HepG2 (cell line): ENCODE measurements around the gene SLC16A5. TPM values are rescaled to one million over a fixed set of nuclear protein-coding genes. Genes with fewer than 3 reads are reported as not detected.
A peak's percentile ranks its signal among the peaks of the same experiment; 100 is the strongest.

Source experiments
- ARNTL ChIP-seq: sonication (generic); formaldehyde crosslinking; IDR thresholded peaks from 2 replicates; pipeline ENCODE4 v1.4.0; 2020; ENCODE audit warnings: mild to moderate bottlenecking, missing genetic modification reagents
- FOXP1 ChIP-seq, 2 experiments: fragments of 450-650 bp in 1 of 2; IDR thresholded peaks; 2 replicates each; pipeline ENCODE4 v1.6.1; 2017 to 2018; ENCODE audit warnings: antibody characterized with exemption in 1 of 2
- HMGA1 ChIP-seq: sonication (generic); formaldehyde crosslinking; conservative IDR thresholded peaks from 2 replicates; pipeline ENCODE4 v1.4.0; 2020; ENCODE audit warnings: missing genetic modification reagents
- KDM5A ChIP-seq: fragments of 200-600 bp; sonication (generic); IDR thresholded peaks from 2 replicates; pipeline ENCODE4 v1.7.0; 2018; ENCODE audit warnings: antibody characterized with exemption, mild to moderate bottlenecking, low read length, borderline replicate concordance
- KLF9 ChIP-seq: IDR thresholded peaks from 2 replicates; pipeline ENCODE4 v1.6.1; 2016; ENCODE audit warnings: low read depth
- PCBP2 ChIP-seq: fragments of 200-400 bp; formaldehyde crosslinking; optimal IDR thresholded peaks from 2 replicates; pipeline ENCODE3; 2018; ENCODE audit warnings: low read length, low read depth; ENCODE audit not compliant: poor library complexity, severe bottlenecking
- SNAI1 ChIP-seq: sonication (generic); formaldehyde crosslinking; IDR thresholded peaks from 2 replicates; pipeline ENCODE4 v1.5.0; 2020; ENCODE audit warnings: mild to moderate bottlenecking, missing genetic modification reagents, borderline replicate concordance
- TRAFD1 ChIP-seq: sonication (generic); formaldehyde crosslinking; IDR thresholded peaks from 2 replicates; pipeline ENCODE4 v1.5.1; 2020; ENCODE audit warnings: missing genetic modification reagents, mild to moderate bottlenecking, borderline replicate concordance
- ZFP36L2 ChIP-seq: sonication (generic); formaldehyde crosslinking; IDR thresholded peaks from 2 replicates; pipeline ENCODE4 v1.4.0; 2020; ENCODE audit warnings: missing genetic modification reagents
- ZNF407 ChIP-seq: sonication (generic); formaldehyde crosslinking; IDR thresholded peaks from one replicate; pipeline ENCODE4 v1.5.1; 2020; ENCODE audit warnings: mild to moderate bottlenecking, missing genetic modification reagents; ENCODE audit errors: not compliant biosample characterization
- ZNF451 ChIP-seq: sonication (generic); formaldehyde crosslinking; IDR thresholded peaks from 2 replicates; pipeline ENCODE4 v1.5.0; 2020; ENCODE audit warnings: mild to moderate bottlenecking, missing genetic modification reagents
- ZNF557 ChIP-seq: sonication (generic); formaldehyde crosslinking; IDR thresholded peaks from 2 replicates; pipeline ENCODE4 v1.4.0; 2020; ENCODE audit warnings: missing genetic modification reagents
- ZNF788 ChIP-seq: sonication (generic); formaldehyde crosslinking; IDR thresholded peaks from 2 replicates; pipeline ENCODE4 v1.5.0; 2020; ENCODE audit warnings: mild to moderate bottlenecking, missing genetic modification reagents, borderline replicate concordance
- polyA plus RNA-seq, 8 experiments: library from polyadenylated mRNA; depleted of rRNA in 3 of 8; stranded (reverse) in 7 of 8; unstranded in 1 of 8; fragments of >200 nt; fragmentation: Illumina TruSeq in 4 of 8; extraction: Trizol in 4 of 8; gene quantifications; 2 replicates each; pipeline versions ENCODE4 v1.2.1 to v1.2.3, GENCODE V29; 2011 to 2016; ENCODE audit warnings: low read depth in 4 of 8, missing spikeins in 1 of 8, mixed read lengths in 1 of 8; ENCODE audit not compliant: insufficient read depth in 1 of 8
- total RNA-seq, 5 experiments: library from RNA; depleted of rRNA; stranded (reverse); fragments of >200 nt; fragmentation: Illumina TruSeq; extraction: Trizol; gene quantifications; 2 replicates each; pipeline ENCODE4 v1.2.3, GENCODE V29; 2016; ENCODE audit warnings: low read depth in 1 of 5
- TF ChIP-seq, protein P1 (sequence below): sonication (generic); formaldehyde crosslinking; IDR thresholded peaks from 2 replicates; pipeline ENCODE4 v1.5.0; 2020; ENCODE audit warnings: missing genetic modification reagents
- TF ChIP-seq, protein P2 (sequence below): IDR thresholded peaks from 2 replicates; pipeline ENCODE4 v1.6.1; 2016; ENCODE audit warnings: low read depth, borderline replicate concordance

The SLC16A5 gene
- total and polyA plus RNA-seq, 2 of the 13 experiments (the other 11 are each of a cell fraction or from before 2014, with no cell fraction given) = 0.69 to 5.6 TPM

DNA sequence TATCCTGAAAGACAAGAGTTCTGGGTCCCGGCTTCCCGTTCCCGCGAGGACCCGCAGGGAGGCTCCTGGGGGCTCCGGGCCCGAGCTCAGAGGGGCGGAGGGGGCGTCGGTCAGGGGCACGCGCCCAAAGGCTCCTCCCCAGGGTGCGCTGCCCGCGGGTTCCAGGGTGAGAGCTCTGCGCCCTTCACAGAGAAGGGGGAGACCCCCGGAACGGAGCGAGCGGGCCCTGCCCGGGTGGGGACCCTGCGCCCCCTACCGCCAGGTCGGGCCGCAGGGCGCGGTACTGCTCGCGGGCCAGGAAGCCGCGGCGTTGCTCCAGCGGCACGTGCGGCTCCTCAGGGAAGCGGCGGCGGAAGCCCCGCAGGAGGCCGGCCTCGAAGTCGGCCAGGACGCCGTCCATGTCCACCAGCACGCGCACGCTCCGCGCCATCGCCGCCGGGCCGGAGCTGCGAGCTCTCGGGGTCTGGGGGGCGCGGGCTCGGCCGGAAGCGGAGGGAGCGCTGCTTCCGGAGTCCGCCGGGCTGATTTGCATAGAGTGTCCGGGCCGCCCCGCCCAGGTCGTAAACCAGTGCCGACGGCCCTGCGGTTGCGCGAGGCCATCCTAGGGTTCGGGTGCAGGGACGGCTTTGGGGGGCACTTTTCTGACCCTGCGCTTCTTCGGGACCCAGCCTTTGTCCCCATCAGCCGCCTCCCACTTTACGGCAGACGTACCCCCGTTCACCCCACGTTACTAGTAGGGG is 43.7 kb downstream of the SLC16A5 start, which contains the start of gene NT5C (continued):
- 0 out of 2 replicates have a peak, but pooled peaks have one; percentile 64 for TF ChIP-seq ZNF557 (CRISPR knock-in tag)
- no peak for TF ChIP-seq ZFP36L2 (CRISPR knock-in tag)
- no peak for TF ChIP-seq KLF9 (CRISPR knock-in tag)
- TF ChIP-seq HMGA1 (CRISPR knock-in tag) = no peak
- no peak for TF ChIP-seq ZNF407
- peak; percentile 92; the same call in 1 of the 2 replicates for TF ChIP-seq ZNF451
- TF ChIP-seq KDM5A = 0 out of 2 replicates have a peak, but pooled peaks have one; percentile 37
- TF ChIP-seq, protein P1, sequence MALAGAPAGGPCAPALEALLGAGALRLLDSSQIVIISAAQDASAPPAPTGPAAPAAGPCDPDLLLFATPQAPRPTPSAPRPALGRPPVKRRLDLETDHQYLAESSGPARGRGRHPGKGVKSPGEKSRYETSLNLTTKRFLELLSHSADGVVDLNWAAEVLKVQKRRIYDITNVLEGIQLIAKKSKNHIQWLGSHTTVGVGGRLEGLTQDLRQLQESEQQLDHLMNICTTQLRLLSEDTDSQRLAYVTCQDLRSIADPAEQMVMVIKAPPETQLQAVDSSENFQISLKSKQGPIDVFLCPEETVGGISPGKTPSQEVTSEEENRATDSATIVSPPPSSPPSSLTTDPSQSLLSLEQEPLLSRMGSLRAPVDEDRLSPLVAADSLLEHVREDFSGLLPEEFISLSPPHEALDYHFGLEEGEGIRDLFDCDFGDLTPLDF (CRISPR knock-in tag) = peak; percentile 64
- peak; percentile 60; the same call in 1 of the 2 replicates for TF ChIP-seq SNAI1 (CRISPR knock-in tag)
- TF ChIP-seq TRAFD1 (CRISPR knock-in tag) = no peak
- no peak; the same call in 1 of the 2 replicates for TF ChIP-seq ZNF788 (CRISPR knock-in tag)
- TF ChIP-seq PCBP2 = no peak
- no peak for TF ChIP-seq FOXP1 (IDR thresholded peaks at IDR 0.05)
- TF ChIP-seq FOXP1 (CRISPR knock-in tag; IDR thresholded peaks at IDR 0.05) = no peak
- peak; percentile 75; the same call in 1 of the 2 replicates for TF ChIP-seq ARNTL (CRISPR knock-in tag)
- TF ChIP-seq, protein P2, sequence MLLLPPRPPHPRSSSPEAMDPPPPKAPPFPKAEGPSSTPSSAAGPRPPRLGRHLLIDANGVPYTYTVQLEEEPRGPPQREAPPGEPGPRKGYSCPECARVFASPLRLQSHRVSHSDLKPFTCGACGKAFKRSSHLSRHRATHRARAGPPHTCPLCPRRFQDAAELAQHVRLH (CRISPR knock-in tag) = peak; percentile 38; the same call in 1 of the 2 replicates
